NK-92 (cell line): ENCODE measurements around the gene CACNA1C.

Source experiments
- DNase-seq: peaks from one replicate; lab custom pipeline; 2025; ENCODE audit not compliant: unreplicated experiment; lab: John Stamatoyannopoulos, UW

Gene CACNA1C

DNA sequence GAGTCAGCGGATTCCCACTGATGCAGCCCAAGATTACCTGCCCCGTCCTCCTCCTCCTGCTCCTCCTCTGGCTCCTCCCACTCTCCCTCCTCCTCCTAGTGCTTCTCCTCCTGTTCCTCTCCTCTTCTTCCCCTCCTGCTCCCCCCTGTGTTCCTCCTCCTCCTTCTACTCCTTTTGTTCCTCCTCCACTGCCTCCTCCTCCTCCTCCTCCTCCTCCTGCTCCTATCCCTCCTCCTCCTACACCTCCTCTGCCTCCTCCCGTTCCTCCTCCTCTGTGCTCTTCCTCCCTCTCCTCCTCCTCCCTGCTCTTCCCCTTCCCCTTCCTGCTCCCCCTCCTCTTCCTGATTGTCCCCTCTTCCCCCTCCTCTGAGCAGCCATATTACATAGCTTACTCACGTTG is 141.3 kb downstream of the CACNA1C start:
- DNase-seq = no peak

GRCh38 chr12:2194571-2194970 is 141.8 kb downstream of the CACNA1C start:
- no peak for DNase-seq

DNA sequence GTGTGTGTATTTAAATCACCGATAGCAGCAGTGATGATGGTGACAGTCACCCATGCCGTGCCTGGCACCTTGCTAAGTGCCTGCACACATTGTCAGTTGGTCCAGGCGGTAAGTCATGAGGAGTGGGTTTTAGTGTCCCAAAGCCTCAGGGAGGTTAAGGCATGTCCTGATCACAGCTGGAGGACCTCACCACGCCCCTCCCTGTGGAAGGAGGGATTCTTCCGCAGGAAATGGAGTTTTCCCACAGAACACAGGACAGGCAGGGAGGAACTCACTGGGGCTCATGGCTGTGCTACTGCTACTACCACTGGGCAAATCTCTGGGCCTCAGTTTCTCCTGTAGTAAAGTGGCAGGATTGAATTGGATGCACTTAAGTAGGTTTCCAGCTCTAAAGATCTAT is 142.3 kb downstream of the CACNA1C start:
- no peak for DNase-seq

GRCh38 chr12:2198005-2198501 is 145.3 kb downstream of the CACNA1C start:
- DNase-seq = no peak

DNA sequence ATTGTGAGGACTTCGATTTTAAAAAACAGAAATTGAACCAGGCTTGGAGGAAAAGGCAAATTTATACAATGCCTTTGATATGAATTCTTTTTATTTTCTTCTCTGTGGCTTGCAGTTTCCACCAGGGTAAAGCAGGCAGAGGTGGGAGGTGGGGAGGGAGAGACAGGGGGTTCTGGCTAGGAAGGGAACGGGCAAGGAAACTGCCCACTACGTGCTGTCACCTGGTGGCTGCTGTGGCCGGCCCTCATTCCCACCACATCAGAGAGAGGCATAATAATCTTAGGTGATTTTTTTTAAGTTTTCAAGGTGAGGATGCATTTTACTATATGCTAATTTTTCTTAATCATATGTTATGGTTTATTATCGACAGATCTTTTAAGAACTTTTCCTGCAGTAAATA is 145.8 kb downstream of the CACNA1C start:
- no peak for DNase-seq

DNA sequence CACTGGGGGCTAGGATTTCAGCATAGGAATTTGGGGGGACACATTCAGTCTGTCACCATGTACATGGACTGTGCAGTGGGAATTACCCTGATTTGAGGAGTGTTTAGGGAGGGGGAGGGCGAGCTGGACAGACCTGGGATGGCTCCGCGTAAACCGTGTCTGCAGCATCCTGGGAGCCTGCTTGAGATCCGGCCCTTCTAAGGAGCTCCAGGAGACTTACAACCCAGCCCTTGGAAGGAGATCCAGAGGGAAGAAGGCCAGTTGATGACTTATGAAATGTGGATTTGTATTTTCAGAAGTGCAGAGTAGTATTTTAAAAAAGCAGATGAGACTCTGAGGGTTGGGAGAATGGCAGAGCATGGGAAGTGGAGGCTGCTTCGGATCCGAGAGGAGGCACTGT is 153.2 kb downstream of the CACNA1C start:
- no peak for DNase-seq

DNA sequence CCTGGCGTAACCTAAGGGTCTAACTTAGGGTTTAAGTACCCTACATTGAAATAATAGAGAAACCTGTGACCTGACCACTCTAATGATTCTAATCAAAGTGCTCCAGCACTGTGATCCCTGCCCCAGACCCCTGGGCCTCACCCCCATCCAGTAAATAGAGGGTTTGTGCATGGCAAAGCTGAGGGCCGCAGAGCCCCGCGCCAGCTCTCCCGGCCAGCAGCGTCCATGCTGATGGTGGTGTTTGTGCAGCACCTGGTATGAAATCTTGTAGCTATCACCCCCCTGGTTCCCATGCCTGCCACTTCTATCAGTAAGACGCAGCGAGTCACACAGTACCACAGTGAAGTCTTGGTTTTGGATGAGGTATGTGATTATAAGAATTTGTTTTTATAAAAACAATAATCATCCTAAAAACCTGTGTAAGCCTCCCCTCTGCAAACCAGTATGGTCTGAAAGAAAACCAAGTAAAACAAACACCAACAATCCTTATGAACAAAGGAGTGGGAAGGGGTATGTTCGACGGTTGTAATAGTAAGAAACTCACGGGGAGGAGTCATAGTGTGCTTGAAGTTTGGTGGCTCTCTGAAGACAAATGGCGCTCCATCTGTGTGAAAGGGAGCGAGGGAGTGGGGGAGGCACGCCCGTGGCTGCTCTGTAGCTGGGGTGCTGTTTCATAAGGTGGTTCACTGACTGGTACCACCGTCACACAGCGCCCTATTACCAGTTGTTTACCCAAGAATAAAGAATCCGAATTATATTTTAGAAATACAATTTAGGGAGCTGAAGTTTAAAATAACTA is 156.2 kb downstream of the CACNA1C start:
- no peak for DNase-seq

DNA sequence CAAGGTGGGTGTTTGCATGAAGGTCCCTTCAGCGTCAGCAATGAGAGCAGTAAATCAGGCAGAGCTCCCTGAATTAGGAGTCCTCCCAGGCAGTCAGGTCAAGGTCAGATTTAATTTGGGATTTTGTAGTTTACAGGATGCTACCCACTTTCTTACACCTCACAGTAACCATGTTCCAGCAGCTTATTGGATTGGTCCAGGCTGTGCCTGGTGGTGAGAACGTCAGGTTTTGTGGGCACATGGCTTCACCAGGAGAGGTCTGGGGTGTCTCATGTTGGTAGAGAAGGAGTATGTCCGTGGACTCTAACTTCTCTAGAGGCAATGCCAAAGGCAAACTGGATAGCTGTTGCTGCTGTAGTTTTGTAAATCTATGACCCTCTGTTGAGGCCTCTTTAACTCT is 158.3 kb downstream of the CACNA1C start:
- DNase-seq = no peak

- no peak for DNase-seq
Observed at GRCh38 chr12:2212537-2212936, 159.8 kb downstream of the CACNA1C start.

DNA sequence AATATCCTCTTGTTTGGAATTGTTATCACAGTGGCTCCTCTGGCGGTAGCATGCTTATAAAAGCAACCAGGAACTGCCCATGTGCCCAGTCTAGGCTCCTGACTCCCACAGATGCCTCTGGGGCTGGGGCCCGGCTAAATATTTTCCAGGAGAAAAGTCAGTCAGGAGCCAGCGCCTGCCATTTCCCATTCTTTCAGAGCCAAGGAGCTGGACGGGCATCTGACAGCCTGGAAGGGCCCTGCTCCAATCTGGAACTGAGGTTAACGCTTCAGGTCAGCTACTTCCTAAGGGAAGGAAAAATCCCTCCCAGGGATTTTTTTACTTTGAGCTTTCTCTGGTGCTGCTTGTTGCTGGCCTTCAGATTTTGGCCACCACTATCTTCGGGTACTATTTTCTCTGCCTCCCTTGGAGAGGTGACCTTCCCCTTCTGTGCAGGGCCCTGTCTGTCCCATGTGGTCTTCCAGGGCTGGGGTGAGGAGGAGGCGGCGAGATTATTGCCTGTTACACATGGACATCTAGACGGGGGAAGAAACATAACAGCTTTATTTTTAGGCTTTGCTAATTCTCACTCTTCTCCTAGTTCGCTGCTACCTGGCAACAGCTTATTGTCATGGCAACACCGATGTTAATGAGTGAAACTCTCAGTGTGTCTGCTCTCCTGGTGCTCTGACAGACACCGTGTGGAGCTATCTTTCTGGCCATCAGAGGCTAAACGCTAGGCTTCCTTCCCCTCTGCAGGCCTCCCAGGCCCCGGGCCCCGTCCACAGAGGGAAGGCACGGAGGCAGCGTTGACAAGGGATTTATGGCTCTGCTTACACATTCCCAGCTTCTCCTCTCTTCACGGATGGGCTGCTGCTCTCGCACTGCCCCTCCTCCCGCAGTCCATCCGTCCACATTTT is 160.4 kb downstream of the CACNA1C start:
- DNase-seq = no peak

DNA sequence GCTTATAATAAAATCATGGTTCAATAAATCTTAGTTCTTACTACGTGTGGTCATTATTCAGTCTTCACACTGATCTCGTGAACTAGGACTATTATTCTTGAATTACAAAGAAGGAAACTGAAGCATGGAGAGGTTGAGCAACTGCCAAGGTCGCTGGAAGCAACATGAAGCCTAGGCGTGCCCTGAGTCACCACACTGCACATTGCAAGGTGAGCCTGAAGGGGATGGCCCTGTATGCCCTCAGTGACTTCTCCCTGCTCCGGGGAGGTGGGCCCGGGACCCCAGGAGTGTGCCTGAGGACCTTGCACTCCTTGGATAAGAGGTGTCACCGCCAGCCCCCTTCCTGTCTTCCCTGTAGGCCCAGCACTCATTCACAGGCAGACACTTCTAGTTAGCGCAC is 161.6 kb downstream of the CACNA1C start:
- no peak for DNase-seq

DNA sequence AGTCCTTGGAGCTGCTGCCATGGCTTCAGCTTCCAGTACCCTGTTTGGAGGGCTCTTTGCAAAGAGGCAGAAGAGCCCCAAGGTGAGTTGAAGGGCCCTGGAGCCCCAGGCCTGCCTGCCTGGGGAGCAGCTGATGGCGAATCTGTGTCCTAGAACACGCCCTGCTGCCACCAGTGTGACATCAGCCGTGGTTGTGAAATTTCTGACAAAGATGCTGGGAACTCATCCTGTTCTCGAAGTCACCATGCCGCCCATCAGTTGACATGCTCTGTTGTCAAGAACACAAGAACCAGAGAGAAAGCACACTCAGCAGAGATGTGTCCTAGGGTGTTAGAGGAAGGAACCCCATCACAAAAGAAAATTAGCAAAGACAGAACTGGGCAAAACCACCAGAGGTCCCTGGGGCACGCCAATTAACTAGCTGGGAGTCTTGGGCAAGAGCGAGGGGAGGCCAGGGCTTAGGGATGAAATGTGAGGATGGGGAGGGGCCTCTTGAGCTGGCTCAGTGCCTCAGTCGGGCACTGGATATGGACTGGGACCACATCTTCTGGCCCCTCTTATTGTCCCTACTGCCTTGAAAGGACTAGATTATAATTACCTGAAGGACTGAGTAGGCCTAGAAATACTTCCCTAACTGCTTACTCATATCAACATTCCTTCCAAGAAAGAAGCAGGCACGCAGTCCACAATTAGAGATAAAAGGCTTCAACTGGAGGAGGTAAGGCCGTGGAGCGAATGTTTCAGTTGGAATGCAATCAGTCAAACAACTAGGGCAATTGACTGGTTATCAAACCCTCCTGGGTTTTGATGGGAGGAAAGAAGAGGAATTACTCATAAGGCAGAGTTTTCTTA is 163.1 kb downstream of the CACNA1C start:
- DNase-seq = no peak

- no peak for DNase-seq
Observed at GRCh38 chr12:2218706-2219105, 165.9 kb downstream of the CACNA1C start.

- DNase-seq = no peak
Observed at GRCh38 chr12:2221030-2221621, 168.3 kb downstream of the CACNA1C start.

DNA sequence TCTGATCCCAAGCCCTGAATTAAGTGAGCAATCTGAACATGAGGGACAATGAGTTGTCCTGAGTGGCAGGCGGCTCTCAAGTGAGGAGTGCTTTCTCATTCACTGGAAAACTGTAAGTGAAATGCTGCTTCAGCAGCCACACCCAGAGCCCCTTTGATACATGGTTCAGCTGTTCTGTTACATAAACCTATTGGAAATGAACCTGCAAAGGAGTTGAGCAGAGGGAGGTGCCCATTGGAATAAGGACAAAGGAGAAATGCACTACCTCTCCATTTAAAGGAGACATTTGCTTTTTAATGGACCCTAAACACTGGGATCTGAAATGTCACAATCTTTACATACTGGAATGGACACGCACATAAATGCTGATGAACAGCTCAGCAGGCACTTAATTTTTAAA is 169.9 kb downstream of the CACNA1C start:
- DNase-seq = no peak

GRCh38 chr12:2224961-2225360 is 172.2 kb downstream of the CACNA1C start:
- no peak for DNase-seq

GRCh38 chr12:2225696-2226095 is 172.9 kb downstream of the CACNA1C start:
- no peak for DNase-seq

DNA sequence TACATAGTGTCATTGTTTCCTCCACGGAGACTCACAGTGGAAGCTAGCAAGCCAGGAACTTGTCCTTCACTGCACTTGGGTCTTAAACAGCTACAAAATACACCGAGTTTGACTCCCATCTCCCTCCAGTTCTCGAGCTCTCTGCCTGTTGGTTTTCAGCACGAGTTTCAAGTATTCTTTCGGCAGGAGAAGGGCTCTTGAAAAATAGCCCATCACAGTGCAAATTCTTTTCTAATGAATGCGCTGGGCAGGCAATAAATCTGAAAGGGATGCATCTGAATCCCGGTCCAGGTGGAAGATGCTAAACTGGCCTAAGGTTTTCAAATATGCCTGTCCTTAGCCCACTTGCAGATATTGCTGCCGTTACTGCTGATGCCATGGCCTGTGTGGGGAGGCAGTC is 173.9 kb downstream of the CACNA1C start:
- DNase-seq = no peak

- DNase-seq = no peak
Observed at GRCh38 chr12:2227360-2227759, 174.6 kb downstream of the CACNA1C start.

DNA sequence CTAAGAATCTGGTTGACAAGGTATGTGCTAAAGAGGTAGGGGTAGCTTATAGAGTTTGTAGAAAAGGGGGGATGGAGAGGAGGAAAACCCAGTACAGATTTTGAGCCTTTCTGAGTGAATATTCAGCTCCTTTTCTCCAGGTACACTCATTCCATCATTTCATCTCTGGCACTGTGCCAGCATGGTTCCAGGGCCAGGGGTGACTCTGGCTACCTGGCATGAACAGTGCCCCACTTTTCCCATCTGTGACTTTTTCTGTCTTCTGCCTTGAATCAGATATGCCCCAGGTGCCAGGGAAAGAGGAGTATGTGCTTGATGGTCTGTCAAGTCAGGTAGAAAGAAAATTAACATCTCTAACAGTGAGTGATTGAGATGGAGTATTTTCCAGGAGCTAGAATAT is 175.7 kb downstream of the CACNA1C start:
- no peak for DNase-seq
